Ishikawa (cell line): ENCODE measurements around the gene CACNA1E.

ENCODE experiments used
- CEBPB ChIP-seq: IDR thresholded peaks from 2 replicates; pipeline ENCODE4 v1.6.1; 2012
- EP300 ChIP-seq: IDR thresholded peaks from 2 replicates; pipeline ENCODE4 v1.6.1; 2012; ENCODE audit warnings: borderline replicate concordance
- FOXM1 ChIP-seq: IDR thresholded peaks from 2 replicates; pipeline ENCODE4 v1.6.1; 2012; ENCODE audit warnings: low read depth, borderline replicate concordance
- RAD21 ChIP-seq: IDR thresholded peaks from 2 replicates; pipeline ENCODE4 v1.6.1; 2012; ENCODE audit warnings: low read depth
- TF ChIP-seq, protein P1 (sequence below): IDR thresholded peaks from 2 replicates; pipeline ENCODE4 v1.6.1; 2012; ENCODE audit warnings: low read depth, mild to moderate bottlenecking

DNA sequence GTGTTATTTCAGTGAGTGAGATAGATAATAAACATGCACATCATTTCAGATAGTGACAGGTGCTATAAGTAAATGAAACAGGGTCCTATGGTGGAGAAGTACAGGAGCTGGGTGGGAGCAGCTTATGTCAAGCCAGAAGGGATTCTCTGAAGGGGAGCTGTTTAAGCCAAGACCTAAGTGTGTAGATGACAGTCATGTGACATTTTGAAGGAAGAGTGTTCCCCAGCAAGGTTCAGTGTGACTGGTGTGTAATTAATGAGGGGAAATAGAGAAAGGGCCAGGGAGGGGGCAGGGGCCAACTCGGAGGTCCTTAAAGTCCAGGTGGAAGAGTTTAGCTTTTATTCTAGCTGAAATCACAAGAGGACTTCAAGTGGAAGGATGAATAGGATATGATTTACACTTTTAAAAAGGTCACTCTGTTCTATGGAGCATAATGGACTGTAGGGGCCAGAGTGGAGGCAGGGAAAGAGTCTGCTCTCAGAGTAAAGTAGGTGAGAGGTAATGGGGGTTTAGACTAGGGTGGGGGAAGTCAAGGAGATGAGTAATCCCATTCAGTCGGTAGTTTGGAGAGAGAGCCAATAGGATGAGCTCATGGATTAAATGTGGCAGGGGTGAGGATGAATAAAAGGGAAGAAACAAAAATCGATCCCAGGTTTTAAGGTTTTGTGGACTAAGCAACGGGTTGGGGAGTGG is 243.1 kb downstream of the CACNA1E start:
- no peak for TF ChIP-seq EP300
- no peak for TF ChIP-seq CEBPB
- no peak for TF ChIP-seq RAD21
- TF ChIP-seq, protein P1, sequence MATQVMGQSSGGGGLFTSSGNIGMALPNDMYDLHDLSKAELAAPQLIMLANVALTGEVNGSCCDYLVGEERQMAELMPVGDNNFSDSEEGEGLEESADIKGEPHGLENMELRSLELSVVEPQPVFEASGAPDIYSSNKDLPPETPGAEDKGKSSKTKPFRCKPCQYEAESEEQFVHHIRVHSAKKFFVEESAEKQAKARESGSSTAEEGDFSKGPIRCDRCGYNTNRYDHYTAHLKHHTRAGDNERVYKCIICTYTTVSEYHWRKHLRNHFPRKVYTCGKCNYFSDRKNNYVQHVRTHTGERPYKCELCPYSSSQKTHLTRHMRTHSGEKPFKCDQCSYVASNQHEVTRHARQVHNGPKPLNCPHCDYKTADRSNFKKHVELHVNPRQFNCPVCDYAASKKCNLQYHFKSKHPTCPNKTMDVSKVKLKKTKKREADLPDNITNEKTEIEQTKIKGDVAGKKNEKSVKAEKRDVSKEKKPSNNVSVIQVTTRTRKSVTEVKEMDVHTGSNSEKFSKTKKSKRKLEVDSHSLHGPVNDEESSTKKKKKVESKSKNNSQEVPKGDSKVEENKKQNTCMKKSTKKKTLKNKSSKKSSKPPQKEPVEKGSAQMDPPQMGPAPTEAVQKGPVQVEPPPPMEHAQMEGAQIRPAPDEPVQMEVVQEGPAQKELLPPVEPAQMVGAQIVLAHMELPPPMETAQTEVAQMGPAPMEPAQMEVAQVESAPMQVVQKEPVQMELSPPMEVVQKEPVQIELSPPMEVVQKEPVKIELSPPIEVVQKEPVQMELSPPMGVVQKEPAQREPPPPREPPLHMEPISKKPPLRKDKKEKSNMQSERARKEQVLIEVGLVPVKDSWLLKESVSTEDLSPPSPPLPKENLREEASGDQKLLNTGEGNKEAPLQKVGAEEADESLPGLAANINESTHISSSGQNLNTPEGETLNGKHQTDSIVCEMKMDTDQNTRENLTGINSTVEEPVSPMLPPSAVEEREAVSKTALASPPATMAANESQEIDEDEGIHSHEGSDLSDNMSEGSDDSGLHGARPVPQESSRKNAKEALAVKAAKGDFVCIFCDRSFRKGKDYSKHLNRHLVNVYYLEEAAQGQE: no peak
- no peak for TF ChIP-seq FOXM1
